T-helper 22 cell (primary cell): Measurements from ENCODE around the gene SLC15A3.
A peak's percentile ranks its signal among the peaks of the same experiment; 100 is the strongest.

Source experiments
- DNase-seq: peaks from one replicate; pipeline ENCODE4 v3.0.0-alpha.2; 2020; ENCODE audit warnings: low read depth

Gene SLC15A3

GRCh38 chr11:60928563-60929001 is 23.4 kb downstream of the SLC15A3 start:
- no peak for DNase-seq

- DNase-seq: no peak
Observed at GRCh38 chr11:60927600-60927999, 24.4 kb downstream of the SLC15A3 start.

- DNase-seq: no peak
Observed at GRCh38 chr11:60927061-60927592, 24.8 kb downstream of the SLC15A3 start.

GRCh38 chr11:60926500-60926899 is 25.5 kb downstream of the SLC15A3 start:
- DNase-seq: no peak

- DNase-seq: no peak
Observed at GRCh38 chr11:60925868-60926267, 26.1 kb downstream of the SLC15A3 start.

GRCh38 chr11:60924906-60925853 is 26.8 kb downstream of the SLC15A3 start:
- no peak for DNase-seq

- no peak for DNase-seq
Observed at GRCh38 chr11:60924110-60924905, 27.7 kb downstream of the SLC15A3 start, which contains the start of gene TMEM132A. TMEM132A (plus strand) TSS chr11:60924460; CDS start chr11:60924634, 174 bp downstream.

GRCh38 chr11:60923800-60924109 is 28.2 kb downstream of the SLC15A3 start:
- no peak for DNase-seq

- no peak for DNase-seq
Observed at GRCh38 chr11:60923326-60923725, 28.6 kb downstream of the SLC15A3 start.

GRCh38 chr11:60922906-60923305 is 29.1 kb downstream of the SLC15A3 start:
- DNase-seq: no peak

GRCh38 chr11:60921777-60922335 is 30.1 kb downstream of the SLC15A3 start:
- no peak for DNase-seq

- DNase-seq: no peak
Observed at GRCh38 chr11:60921259-60921658, 30.7 kb downstream of the SLC15A3 start.

- DNase-seq: no peak
Observed at GRCh38 chr11:60919956-60920355, 32.0 kb downstream of the SLC15A3 start.

GRCh38 chr11:60919320-60919719 is 32.7 kb downstream of the SLC15A3 start:
- DNase-seq: no peak

GRCh38 chr11:60918939-60919265 is 33.1 kb downstream of the SLC15A3 start:
- DNase-seq: no peak

- no peak for DNase-seq
Observed at GRCh38 chr11:60918251-60918938, 33.6 kb downstream of the SLC15A3 start.

GRCh38 chr11:60917267-60917666 is 34.7 kb downstream of the SLC15A3 start:
- no peak for DNase-seq

- no peak for DNase-seq
Observed at GRCh38 chr11:60916669-60917206, 35.2 kb downstream of the SLC15A3 start.

GRCh38 chr11:60915248-60915914 is 36.6 kb downstream of the SLC15A3 start:
- DNase-seq: peak; percentile 57

- DNase-seq: peak; percentile 15
Observed at GRCh38 chr11:60914633-60915247, 37.2 kb downstream of the SLC15A3 start.
